K562 (cell line): ENCODE data around the gene TRMT44. TPM values are rescaled to one million over a fixed set of nuclear protein-coding genes. Genes with fewer than 3 reads are reported as not detected.

Source experiments
- ATAC-seq: fragments of 200-7000 bp; cut with Tn5 transposase; 3 replicates; pipeline ENCODE4 v1.9.1; 2020; ENCODE audit warnings: moderate library complexity
- BruUV-seq: library from RNA; stranded (reverse); fragments of 400-500 nt; replicated peaks from 2 replicates; lab custom pipeline; 2021; lab: Mats Ljungman, UMichigan
- CTCF ChIA-PET: fragments of 300-600 bp; formaldehyde crosslinking; extraction: SDS; loops from one replicate; lab custom pipeline; 2021; ENCODE audit warnings: low intra/inter-chr PET ratio; lab: Yijun Ruan, JAX
- POLR2A ChIA-PET: fragments of 300-600, 350-650 bp; sonication (Branson Sonifier 250); formaldehyde crosslinking; extraction: SDS; loops from one replicate; lab custom pipeline; 2021; ENCODE audit warnings: antibody characterized with exemption, inconsistent platforms; lab: Yijun Ruan, JAX
- DNase-seq, 4 experiments: peaks; one replicate each; pipeline versions ENCODE4 v3.0.0 to v3.0.0-alpha.2; 2011 to 2018; ENCODE audit warnings: low spot score in 3 of 4, mixed read lengths in 3 of 4; ENCODE audit errors: extremely low read depth in 1 of 4
- FAIRE-seq: peaks from 2 replicates; lab custom pipeline; 2011; peaks lifted over from hg19 to GRCh38; lab: Jason Lieb, UNC
- H2AFZ ChIP-seq: 2 replicates; pipeline ENCODE4 v1.6.0; 2011; ENCODE audit warnings: low read depth, low read length, control low read depth, inconsistent platforms
- H3K27ac ChIP-seq: fragments of 200-600 bp; 3 replicates; pipeline ENCODE4 v1.8.0; 2011; ENCODE audit warnings: low read depth, mild to moderate bottlenecking, control low read depth, inconsistent platforms, low read length, moderate library complexity, mixed read lengths; ENCODE audit errors: extremely low read depth
- H3K27me3 ChIP-seq, 2 experiments: fragments of 300-600 bp in 1 of 2; 2 replicates in 1 of 2; 3 replicates in 1 of 2; pipeline versions ENCODE4 v1.6.0 to v1.8.0; 2011; ENCODE audit warnings: inconsistent platforms in 2 of 2, low read length in 2 of 2, mild to moderate bottlenecking in 1 of 2, mixed read lengths in 1 of 2, moderate library complexity in 1 of 2; ENCODE audit not compliant: control insufficient read depth in 2 of 2, insufficient read depth in 2 of 2
- H3K36me3 ChIP-seq: fragments of 300-600 bp; 3 replicates; pipeline ENCODE4 v1.8.0; 2011; ENCODE audit warnings: mild to moderate bottlenecking, low read length, inconsistent platforms; ENCODE audit not compliant: control insufficient read depth, insufficient read depth
- H3K4me1 ChIP-seq, 2 experiments: fragments of 200-600 bp in 1 of 2; replicated peaks in 1 of 2; 2 replicates in 1 of 2; 3 replicates in 1 of 2; pipeline versions ENCODE4 v1.5.1 to v1.8.0; 2011; ENCODE audit warnings: inconsistent platforms in 2 of 2, low read length in 2 of 2, mild to moderate bottlenecking in 1 of 2, mixed read lengths in 1 of 2, moderate library complexity in 1 of 2; ENCODE audit not compliant: control insufficient read depth in 2 of 2, insufficient read depth in 2 of 2
- H3K4me2 ChIP-seq: 2 replicates; pipeline ENCODE4 v1.6.1; 2011; ENCODE audit warnings: low read length, control low read depth, inconsistent platforms, mixed read lengths; ENCODE audit not compliant: insufficient read depth
- H3K4me3 ChIP-seq: fragments of 200-600 bp; sonication (generic), shearing (Covaris generic); 2 replicates; pipeline ENCODE4 v1.5.1; 2016; ENCODE audit warnings: control low read depth, inconsistent platforms
- H3K79me2 ChIP-seq: fragments of 200-600 bp; 3 replicates; pipeline ENCODE4 v1.8.0; 2011; ENCODE audit warnings: low read length, inconsistent platforms; ENCODE audit not compliant: control insufficient read depth, insufficient read depth
- H3K9ac ChIP-seq, 2 experiments: 2 replicates each; pipeline versions ENCODE4 v1.6.0 to v1.6.1; 2011; ENCODE audit warnings: low read depth in 2 of 2, low read length in 2 of 2, control low read depth in 1 of 2, inconsistent platforms in 1 of 2, mild to moderate bottlenecking in 1 of 2, mixed read lengths in 1 of 2; ENCODE audit not compliant: insufficient read depth in 1 of 2
- H3K9me1 ChIP-seq: one replicate; pipeline ENCODE4 v1.6.0; 2011; ENCODE audit warnings: inconsistent platforms, mild to moderate bottlenecking, low read length, moderate library complexity; ENCODE audit not compliant: control insufficient read depth, insufficient read depth
- H3K9me3 ChIP-seq: replicated peaks from 2 replicates; pipeline ENCODE4 v1.5.1; 2011; ENCODE audit warnings: low read depth, low read length, inconsistent platforms; ENCODE audit not compliant: control insufficient read depth, insufficient read depth
- H4K20me1 ChIP-seq: replicated peaks from 2 replicates; pipeline ENCODE4 v1.6.1; 2011; ENCODE audit warnings: low read length, inconsistent platforms, mixed read lengths; ENCODE audit not compliant: control insufficient read depth, insufficient read depth
- ARID1B ChIP-seq: fragments of 450-650 bp; IDR thresholded peaks from 2 replicates; pipeline ENCODE4 v1.6.1; 2016; ENCODE audit warnings: antibody characterized with exemption, mild to moderate bottlenecking, inconsistent platforms
- ELK3 ChIP-seq: fragments of 450-650 bp; formaldehyde crosslinking; IDR thresholded peaks from 2 replicates; pipeline ENCODE4 v1.4.0; 2020; ENCODE audit warnings: mild to moderate bottlenecking
- FOXO4 ChIP-seq: fragments of 450-650 bp; formaldehyde crosslinking; IDR thresholded peaks from 2 replicates; pipeline ENCODE4 v1.4.0; 2020; ENCODE audit warnings: mild to moderate bottlenecking, moderate library complexity
- GABPB2 ChIP-seq: fragments of 250-450 bp; sonication (Bioruptor Pico); conservative IDR thresholded peaks from 2 replicates; pipeline ENCODE4 v1.5.1; 2021; ENCODE audit warnings: mild to moderate bottlenecking
- MAFG ChIP-seq: fragments of 450-650 bp; conservative IDR thresholded peaks from 2 replicates; pipeline ENCODE4 v1.6.1; 2016; ENCODE audit warnings: missing genetic modification characterization, missing compliant biosample characterization
- NCOA2 ChIP-seq, 2 experiments: fragments of 450-650 bp; IDR thresholded peaks; 2 replicates each; pipeline ENCODE4 v1.6.1; 2018; ENCODE audit warnings: mild to moderate bottlenecking in 2 of 2, moderate library complexity in 1 of 2; ENCODE audit not compliant: partially characterized antibody in 2 of 2
- NCOR1 ChIP-seq: fragments of 450-650 bp; IDR thresholded peaks from 2 replicates; pipeline ENCODE4 v1.6.1; 2016; ENCODE audit warnings: mild to moderate bottlenecking, moderate library complexity
- NFE2 ChIP-seq: IDR thresholded peaks from 2 replicates; pipeline ENCODE4 v1.6.1; 2014; ENCODE audit warnings: antibody characterized with exemption, low read depth
- NRF1 ChIP-seq, 2 experiments: fragments of 450-650 bp; IDR thresholded peaks in 1 of 2; conservative IDR thresholded peaks in 1 of 2; 2 replicates each; pipeline ENCODE4 v1.6.1; 2014; ENCODE audit warnings: mild to moderate bottlenecking in 2 of 2
- NUFIP1 ChIP-seq: fragments of 450-650 bp; IDR thresholded peaks from 2 replicates; pipeline ENCODE4 v1.6.1; 2018; ENCODE audit not compliant: partially characterized antibody
- PHTF2 ChIP-seq: fragments of 250-450 bp; sonication (Bioruptor Pico); IDR thresholded peaks from 2 replicates; pipeline ENCODE4 v1.5.0; 2021; ENCODE audit warnings: mild to moderate bottlenecking
- PTTG1 ChIP-seq: fragments of 450-650 bp; IDR thresholded peaks from 2 replicates; pipeline ENCODE4 v1.6.1; 2016; ENCODE audit warnings: low read depth, mild to moderate bottlenecking, missing genetic modification characterization, missing compliant biosample characterization
- SREBF1 ChIP-seq: fragments of 150-350 bp; IDR thresholded peaks from 2 replicates; pipeline ENCODE4 v1.6.1; 2014; ENCODE audit warnings: antibody characterized with exemption, low read depth, low read length, borderline replicate concordance
- STAT5A ChIP-seq: IDR thresholded peaks from 2 replicates; pipeline ENCODE4 v1.6.1; 2012; ENCODE audit warnings: low read length, inconsistent platforms, borderline replicate concordance
- TAL1 ChIP-seq: fragments of 450-650 bp; IDR thresholded peaks from 2 replicates; pipeline ENCODE4 v1.6.1; 2016; ENCODE audit warnings: mild to moderate bottlenecking
- ZBTB34 ChIP-seq: fragments of 250-450 bp; sonication (Bioruptor Pico); IDR thresholded peaks from 2 replicates; pipeline ENCODE4 v1.8.0; 2021; ENCODE audit warnings: mild to moderate bottlenecking, moderate library complexity
- ZNF146 ChIP-seq: IDR thresholded peaks from one replicate; pipeline ENCODE4 v1.6.1; 2018; ENCODE audit warnings: missing compliant biosample characterization; ENCODE audit not compliant: unreplicated experiment
- ZNF232 ChIP-seq: sonication (generic); formaldehyde crosslinking; IDR thresholded peaks from 2 replicates; pipeline ENCODE4 v1.8.0; 2022; ENCODE audit warnings: mild to moderate bottlenecking, missing genetic modification reagents
- ZNF639 ChIP-seq, 2 experiments: fragments of 200-800 bp in 1 of 2; sonication (Bioruptor generic) in 1 of 2; sonication (generic) in 1 of 2; formaldehyde crosslinking in 1 of 2; IDR thresholded peaks in 1 of 2; conservative IDR thresholded peaks in 1 of 2; 2 replicates each; pipeline versions ENCODE4 v1.5.0 to v1.6.1; 2016 to 2020; ENCODE audit warnings: missing compliant biosample characterization in 1 of 2, missing genetic modification characterization in 1 of 2, missing genetic modification reagents in 1 of 2
- ZNF668 ChIP-seq: fragments of 250-450 bp; sonication (Bioruptor Pico); IDR thresholded peaks from 2 replicates; pipeline ENCODE4 v1.8.0; 2022; ENCODE audit warnings: mild to moderate bottlenecking, inconsistent platforms
- whole genome bisulfite sequencing: fragments of 100-300 bp; shearing (Covaris generic); methylation state at CpG from one replicate; pipeline ENCODE4 v1.1.6; 2016; ENCODE audit warnings: low coverage, mixed read lengths; ENCODE audit not compliant: insufficient coverage; ENCODE audit errors: missing lambda C conversion rate; 5-methylcytosine and 5-hydroxymethylcytosine counted together
- in situ Hi-C: fragments of 300-500 bp; cut with MboI; formaldehyde crosslinking; loops from 4 replicates; pipeline ENCODE4 v1.15.0; 2018; ENCODE audit warnings: inconsistent platforms, mixed read lengths
- intact Hi-C: fragments of 100-400 bp; cut with micrococcal nuclease; formaldehyde crosslinking; loops from 2 replicates; pipeline ENCODE4 v1.14.2; 2022
- polyA plus RNA-seq, 8 experiments: library from polyadenylated mRNA; depleted of rRNA in 4 of 8; stranded (reverse) in 5 of 8; unstranded in 3 of 8; fragments of >200 nt; fragmentation: Nextera tagmentation in 2 of 8; fragmentation: Illumina TruSeq in 1 of 8; extraction: Ambion mirVana in 2 of 8; extraction: Trizol in 1 of 8; gene quantifications; 2 replicates each; pipeline versions ENCODE4 v1.2.1 to v1.2.3, GENCODE V29; 2011 to 2014; ENCODE audit warnings: inconsistent platforms in 1 of 8, missing spikeins in 1 of 8
- total RNA-seq, 7 experiments: library from RNA; depleted of rRNA in 6 of 7; stranded (reverse); fragments of >200 nt in 6 of 7; fragmentation: Illumina TruSeq in 2 of 7; extraction: Trizol in 2 of 7; gene quantifications; 2 replicates each; pipeline versions ENCODE4 v1.2.1 to v1.2.3, GENCODE V29; 2011 to 2021; ENCODE audit warnings: low replicate concordance in 1 of 7

Gene TRMT44
- total and polyA plus RNA-seq, 9 of the 15 experiments (the other 6 are each of a cell fraction or from before 2014, with no cell fraction given): 1.2 to 18.6 (median 10.0) TPM

- Histone ChIP-seq H3K36me3 (peaks cover 55% of the 10 kb centered on the region; the same call in 2 of the 3 replicates), H3K79me2 (no peaks in the 10 kb centered on the region), H4K20me1 (no peaks in the 10 kb centered on the region), H3K27ac (no peak overlapping the region), H3K9ac (no peak overlapping the region), H2AFZ (no peak overlapping the region), H3K4me2 (no peak overlapping the region), H3K27me3 (no peaks in the 10 kb centered on the region), H3K9me3 (no peaks in the 10 kb centered on the region), H3K4me1 (0 out of 5 replicates have a peak, but pooled peaks cover 0 to 4% of the 10 kb centered on the region in 2 experiments), H3K4me3 (no peak overlapping the region), H3K9me1 (no peaks in the 10 kb centered on the region)
- ATAC-seq (no peak), FAIRE-seq (no peak), DNase-seq (no peak)
- ChIA-PET POLR2A (interaction anchor here (0.6 to 1.6 kb wide), 4 partner anchors 16 to 156 kb away, joined by 3 to 8 read pairs (median 3); no protein-coding TSS in a partner anchor), CTCF (no interaction called here)
- 93% methylated on average over 9 of the region's 9 CpGs for WGBS
- no TSS peak for BruUV-seq
- TF ChIP-seq ELK3 (CRISPR knock-in tag): no peak
- TF ChIP-seq MAFG (tag): no peak
- TF ChIP-seq NRF1 (conservative IDR thresholded peaks at IDR 0.05 in 1 of 2, IDR thresholded peaks at IDR 0.05 in 1 of 2): no peak
- no peak for TF ChIP-seq GABPB2 (CRISPR knock-in tag)
- no peak for TF ChIP-seq ZBTB34 (CRISPR knock-in tag)
- no peak for TF ChIP-seq PTTG1 (tag)
- no peak for TF ChIP-seq NUFIP1
- TF ChIP-seq SREBF1: no peak
- no peak for TF ChIP-seq ARID1B
- TF ChIP-seq PHTF2: no peak
- TF ChIP-seq NCOR1: no peak
- TF ChIP-seq NCOA2 (IDR thresholded peaks at IDR 0.05; ENCODE audit: partially characterized antibody in 2 of 2): no peak
- TF ChIP-seq TAL1: no peak
- no peak for TF ChIP-seq ZNF232 (CRISPR knock-in tag)
- no peak for TF ChIP-seq STAT5A
- no peak for TF ChIP-seq ZNF668
- TF ChIP-seq NFE2: no peak
- TF ChIP-seq ZNF146 (CRISPR knock-in tag): no peak
- TF ChIP-seq ZNF639 (CRISPR knock-in tag; conservative IDR thresholded peaks at IDR 0.05 in 1 of 2, IDR thresholded peaks at IDR 0.05 in 1 of 2): no peak
- TF ChIP-seq FOXO4: no peak
- in situ Hi-C loops: loop anchor here (5.0 kb wide), 1 partner anchor 133 kb away; no protein-coding TSS in a partner anchor
- intact Hi-C loops: no loop called here
Measured at GRCh38 chr4:8463811-8464210, 23.2 kb downstream of the TRMT44 start.
